OCI-LY7 (cell line): Measurements from ENCODE around the gene WTIP. TPM values are rescaled to one million over a fixed set of nuclear protein-coding genes. Genes with fewer than 3 reads are reported as not detected.

Experiments
- BruUV-seq: library from RNA; stranded (reverse); fragments of 400-500 nt; replicated peaks from 2 replicates; lab custom pipeline; 2021; lab: Mats Ljungman, UMichigan
- CTCF ChIA-PET: fragments of 300-600 bp; sonication (Branson Sonifier 250); formaldehyde crosslinking; loops from one replicate; lab custom pipeline; 2022; ENCODE audit warnings: antibody characterized with exemption; ENCODE audit not compliant: unreplicated experiment; lab: Charles Lee
- POLR2A ChIA-PET: fragments of 300-600 bp; sonication (Branson Sonifier 250); formaldehyde crosslinking; loops from one replicate; lab custom pipeline; 2022; ENCODE audit warnings: antibody characterized with exemption; lab: Charles Lee
- DNase-seq: peaks from one replicate; pipeline ENCODE4 v3.0.0-alpha.2; 2015; ENCODE audit warnings: low spot score
- H2AFZ ChIP-seq: fragments of 200-600 bp; sonication (generic), shearing (Covaris generic); 2 replicates; pipeline ENCODE4 v1.6.1; 2014; ENCODE audit warnings: mild to moderate bottlenecking, antibody characterized with exemption, low read length, moderate library complexity
- H3K27ac ChIP-seq: fragments of 200-600 bp; sonication (generic); 2 replicates; pipeline ENCODE4 v1.5.1; 2014; ENCODE audit warnings: mixed run types, low read depth, mild to moderate bottlenecking, moderate library complexity, low read length, inconsistent platforms; ENCODE audit not compliant: poor library complexity, severe bottlenecking
- H3K36me3 ChIP-seq: fragments of 200-600 bp; sonication (generic); 2 replicates; pipeline ENCODE4 v1.6.1; 2014; ENCODE audit warnings: mild to moderate bottlenecking, antibody characterized with exemption, low read length, moderate library complexity, mixed read lengths; ENCODE audit not compliant: insufficient read depth
- H3K4me1 ChIP-seq: fragments of 200-600 bp; sonication (generic); 2 replicates; pipeline ENCODE4 v1.5.1; 2014; ENCODE audit warnings: mild to moderate bottlenecking, low read length; ENCODE audit not compliant: insufficient read depth, poor library complexity, severe bottlenecking
- H3K4me2 ChIP-seq: fragments of 200-600 bp; sonication (generic); 2 replicates; pipeline ENCODE4 v1.6.1; 2014; ENCODE audit warnings: mild to moderate bottlenecking, low read length
- H3K4me3 ChIP-seq: fragments of 200-600 bp; sonication (generic); 2 replicates; pipeline ENCODE4 v1.5.1; 2014; ENCODE audit warnings: mild to moderate bottlenecking, low read depth, low read length; ENCODE audit not compliant: poor library complexity, severe bottlenecking
- H3K79me2 ChIP-seq: fragments of 200-600 bp; sonication (generic); 2 replicates; pipeline ENCODE4 v1.6.1; 2016; ENCODE audit warnings: low read depth, mild to moderate bottlenecking, low read length, moderate library complexity, mixed read lengths; ENCODE audit not compliant: insufficient read depth
- H3K9me2 ChIP-seq: fragments of 200-600 bp; sonication (generic); 2 replicates; pipeline ENCODE4 v1.6.1; 2016; ENCODE audit warnings: mild to moderate bottlenecking, low read length, mixed read lengths; ENCODE audit not compliant: insufficient read depth
- H3K9me3 ChIP-seq: fragments of 200-600 bp; sonication (generic); 2 replicates; pipeline ENCODE4 v1.6.1; 2014; ENCODE audit warnings: mild to moderate bottlenecking, mixed run types, low read length, mixed read lengths
- H4K20me1 ChIP-seq: fragments of 200-600 bp; sonication (generic); 2 replicates; pipeline ENCODE4 v1.6.1; 2014; ENCODE audit warnings: mild to moderate bottlenecking, antibody characterized with exemption, low read length, moderate library complexity, mixed read lengths; ENCODE audit not compliant: insufficient read depth
- EZH2phosphoT487 ChIP-seq: fragments of 200-600 bp; sonication (generic); IDR thresholded peaks from 2 replicates; pipeline ENCODE4 v1.6.1; 2018; ENCODE audit warnings: low read depth, borderline replicate concordance, mild to moderate bottlenecking, mixed run types, antibody characterized with exemption, low read length, moderate library complexity, mixed read lengths
- intact Hi-C: fragments of 100-400 bp; cut with micrococcal nuclease; formaldehyde crosslinking; loops from one replicate; pipeline ENCODE4 v1.10.0; 2022; ENCODE audit not compliant: unreplicated experiment
- total RNA-seq, 2 experiments: library from RNA; depleted of rRNA in 1 of 2; stranded (reverse); fragments of >200 nt in 1 of 2; shearing (Covaris generic) in 1 of 2; gene quantifications; 2 replicates each; pipeline ENCODE4 v1.2.3, GENCODE V29; 2014 to 2022
- TF ChIP-seq, protein P1 (sequence below): fragments of 200-600 bp; sonication (generic); conservative IDR thresholded peaks from 2 replicates; pipeline ENCODE4 v1.5.1; 2014; ENCODE audit warnings: mild to moderate bottlenecking, antibody characterized with exemption, low read length, moderate library complexity, mixed read lengths

The WTIP gene
- total RNA-seq, 2 experiments from 2014 or later = 1.4 to 1.5 TPM

DNA sequence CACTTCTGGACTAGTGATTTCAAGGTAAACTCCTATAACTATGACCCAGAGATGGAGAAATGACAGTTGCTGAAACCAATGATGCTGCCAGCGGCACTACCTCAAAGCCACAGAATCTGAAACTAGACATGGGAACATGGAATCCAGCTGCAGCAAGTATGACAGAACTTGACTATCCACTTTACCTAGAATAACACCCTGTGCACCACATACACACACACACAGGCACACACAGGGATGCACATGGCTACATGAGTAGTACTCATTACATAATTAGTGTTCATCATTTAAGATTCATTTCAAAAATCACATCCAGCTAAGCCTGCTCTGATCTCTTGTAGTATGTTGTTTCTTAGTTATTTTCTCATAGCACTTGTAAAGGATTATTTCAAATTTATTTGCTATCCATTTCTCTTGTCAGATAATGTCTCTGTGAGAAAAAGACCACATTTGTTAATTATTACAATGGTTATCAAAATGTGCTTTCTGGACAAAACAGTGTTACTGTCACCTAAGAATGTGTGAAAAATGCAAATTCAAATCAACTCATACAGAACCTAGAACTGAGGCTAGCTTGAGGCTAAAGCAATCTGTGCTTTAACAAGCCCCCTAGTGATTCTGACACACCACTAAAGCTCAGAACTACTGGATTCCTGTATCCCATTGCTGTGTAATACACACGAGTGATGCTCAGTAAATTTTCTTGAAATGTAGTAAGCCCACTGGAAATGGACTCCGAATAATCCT is 59.4 kb downstream of the WTIP start:
- Histone ChIP-seq H3K79me2 (no peaks in the 10 kb centered on the region), H3K9me3 (no peaks in the 10 kb centered on the region), H3K9me2 (no peaks in the 10 kb centered on the region), H3K36me3 (no peaks in the 10 kb centered on the region), H3K4me3 (no peak overlapping the region), H3K27ac (no peak overlapping the region), H3K4me1 (no peaks in the 10 kb centered on the region), H4K20me1 (no peaks in the 10 kb centered on the region), H2AFZ (no peak overlapping the region), H3K4me2 (no peak overlapping the region)
- intact Hi-C loops = no loop called here
- DNase-seq = no peak
- CTCF ChIA-PET = no interaction called here
- POLR2A ChIA-PET = interaction anchor here (0.5 kb wide), 1 partner anchor 56 kb away, joined by 4 read pairs; no protein-coding TSS in a partner anchor
- BruUV-seq = no TSS peak
- TF ChIP-seq, protein P1, sequence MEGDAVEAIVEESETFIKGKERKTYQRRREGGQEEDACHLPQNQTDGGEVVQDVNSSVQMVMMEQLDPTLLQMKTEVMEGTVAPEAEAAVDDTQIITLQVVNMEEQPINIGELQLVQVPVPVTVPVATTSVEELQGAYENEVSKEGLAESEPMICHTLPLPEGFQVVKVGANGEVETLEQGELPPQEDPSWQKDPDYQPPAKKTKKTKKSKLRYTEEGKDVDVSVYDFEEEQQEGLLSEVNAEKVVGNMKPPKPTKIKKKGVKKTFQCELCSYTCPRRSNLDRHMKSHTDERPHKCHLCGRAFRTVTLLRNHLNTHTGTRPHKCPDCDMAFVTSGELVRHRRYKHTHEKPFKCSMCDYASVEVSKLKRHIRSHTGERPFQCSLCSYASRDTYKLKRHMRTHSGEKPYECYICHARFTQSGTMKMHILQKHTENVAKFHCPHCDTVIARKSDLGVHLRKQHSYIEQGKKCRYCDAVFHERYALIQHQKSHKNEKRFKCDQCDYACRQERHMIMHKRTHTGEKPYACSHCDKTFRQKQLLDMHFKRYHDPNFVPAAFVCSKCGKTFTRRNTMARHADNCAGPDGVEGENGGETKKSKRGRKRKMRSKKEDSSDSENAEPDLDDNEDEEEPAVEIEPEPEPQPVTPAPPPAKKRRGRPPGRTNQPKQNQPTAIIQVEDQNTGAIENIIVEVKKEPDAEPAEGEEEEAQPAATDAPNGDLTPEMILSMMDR = no peak
- no peak for TF ChIP-seq EZH2phosphoT487

DNA sequence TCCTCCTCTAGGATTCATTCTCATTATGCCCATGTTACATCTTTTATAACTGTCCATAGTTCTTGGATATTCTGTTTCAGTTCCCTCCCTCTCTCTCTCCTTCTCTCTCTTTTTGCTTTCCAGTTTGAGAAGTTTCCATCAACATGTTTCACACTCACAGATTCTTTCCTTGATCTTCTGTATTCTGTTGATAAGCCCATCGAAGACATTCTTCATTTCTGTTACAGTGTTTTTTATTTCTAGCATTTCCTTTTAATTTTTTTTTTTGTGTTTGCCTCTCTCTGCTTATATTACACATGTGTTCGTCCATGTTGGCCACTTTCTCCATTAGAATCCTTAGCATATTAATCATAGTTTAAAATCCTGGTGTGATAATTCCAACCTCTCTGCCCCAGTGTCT is 68.3 kb downstream of the WTIP start:
- no peak for TF ChIP-seq EZH2phosphoT487
- TF ChIP-seq, protein P1 = no peak
- no peak overlapping the region for H3K4me2 ChIP-seq
- no TSS peak for BruUV-seq

DNA sequence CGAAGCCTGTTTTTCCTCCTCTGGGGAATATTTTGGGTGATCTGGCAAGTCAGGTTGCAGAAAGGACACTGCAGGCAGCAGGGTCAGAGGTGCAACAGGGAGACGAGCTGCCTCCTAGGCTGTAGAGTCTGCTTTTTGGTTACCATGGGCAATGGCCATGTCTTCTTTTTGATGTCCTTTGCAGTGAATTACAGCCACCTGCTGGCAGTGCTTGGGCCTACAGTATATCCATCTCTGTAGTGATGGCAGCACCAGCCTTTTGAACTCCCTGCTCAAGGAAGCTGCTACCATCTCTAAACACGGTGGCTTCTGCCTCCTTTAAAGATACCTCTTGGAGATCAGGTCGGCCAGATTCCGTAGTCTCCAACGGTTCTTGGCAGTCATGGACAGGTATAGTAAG is 73.9 kb downstream of the WTIP start:
- intact Hi-C loops = loop anchor here (5.0 kb wide), 1 partner anchor 157 kb away; no protein-coding TSS in a partner anchor

More for the DNA sequence above, 68.3 kb downstream of the WTIP start:
- Histone ChIP-seq H2AFZ (no peak overlapping the region), H3K27ac (no peak overlapping the region), H3K4me1 (no peaks in the 10 kb centered on the region), H3K36me3 (no peaks in the 10 kb centered on the region), H3K9me3 (no peaks in the 10 kb centered on the region), H4K20me1 (no peaks in the 10 kb centered on the region), H3K9me2 (no peaks in the 10 kb centered on the region), H3K4me3 (no peak overlapping the region), H3K79me2 (no peaks in the 10 kb centered on the region)
- intact Hi-C loops = no loop called here
- ChIA-PET CTCF (no interaction called here), POLR2A (no interaction called here)
- no peak for DNase-seq

More for the DNA sequence above, 73.9 kb downstream of the WTIP start:
- no peak for TF ChIP-seq EZH2phosphoT487
- TF ChIP-seq, protein P1 = peak; percentile 38; the same call in 1 of the 2 replicates
- Histone ChIP-seq H3K4me1 (no peaks in the 10 kb centered on the region), H2AFZ (no peak overlapping the region), H3K79me2 (no peaks in the 10 kb centered on the region), H4K20me1 (no peaks in the 10 kb centered on the region), H3K27ac (no peak overlapping the region), H3K9me3 (no peaks in the 10 kb centered on the region), H3K36me3 (no peaks in the 10 kb centered on the region), H3K4me2 (no peak overlapping the region), H3K9me2 (no peaks in the 10 kb centered on the region), H3K4me3 (no peak overlapping the region)
- CTCF ChIA-PET = no interaction called here
- peak; percentile 11 for DNase-seq
- POLR2A ChIA-PET = no interaction called here
- BruUV-seq = no TSS peak
